Stomach (tissue), 4 donors: Measurements from ENCODE around the gene NUP62.

Experiments
- CTCF ChIP-seq, 7 experiments: fragments of 450-650 bp in 4 of 7; fragments of 200-600 bp in 3 of 7; sonication (generic) in 3 of 7; IDR thresholded peaks; one replicate each; pipeline ENCODE4 v1.5.1; 2016 to 2019; ENCODE audit warnings: antibody characterized with exemption in 7 of 7, control low read depth in 2 of 7, mild to moderate bottlenecking in 1 of 7
- EP300 ChIP-seq: sonication (generic); formaldehyde crosslinking; IDR thresholded peaks from one replicate; pipeline ENCODE4 v1.6.1; 2017; ENCODE audit warnings: antibody characterized with exemption
- POLR2A ChIP-seq, 4 donors: fragments of 450-650 bp; IDR thresholded peaks; one replicate each; pipeline ENCODE4 v1.6.1; 2016; ENCODE audit warnings: antibody characterized with exemption in 4 of 4, control low read depth in 2 of 4, mild to moderate bottlenecking in 1 of 4, moderate library complexity in 1 of 4
- POLR2AphosphoS5 ChIP-seq, 3 donors: sonication (generic); formaldehyde crosslinking; IDR thresholded peaks; one replicate each; pipeline ENCODE4 v1.6.1; 2016; ENCODE audit warnings: antibody characterized with exemption in 3 of 3

GRCh38 chr19:49971991-49972411 lies 42.7 kb upstream of the NUP62 start:
- TF ChIP-seq CTCF (IDR thresholded peaks at IDR 0.05) (no peak), POLR2AphosphoS5 (IDR thresholded peaks at IDR 0.05) (no peak), POLR2A (IDR thresholded peaks at IDR 0.05) (no peak), EP300 (no peak)
